Measurements from ENCODE around the gene MRPS6. TPM values are rescaled to one million over a fixed set of nuclear protein-coding genes. Genes with fewer than 3 reads are reported as not detected.

MRPS6 gene
- total RNA-seq, 1 donor: 51.4 TPM

DNA sequence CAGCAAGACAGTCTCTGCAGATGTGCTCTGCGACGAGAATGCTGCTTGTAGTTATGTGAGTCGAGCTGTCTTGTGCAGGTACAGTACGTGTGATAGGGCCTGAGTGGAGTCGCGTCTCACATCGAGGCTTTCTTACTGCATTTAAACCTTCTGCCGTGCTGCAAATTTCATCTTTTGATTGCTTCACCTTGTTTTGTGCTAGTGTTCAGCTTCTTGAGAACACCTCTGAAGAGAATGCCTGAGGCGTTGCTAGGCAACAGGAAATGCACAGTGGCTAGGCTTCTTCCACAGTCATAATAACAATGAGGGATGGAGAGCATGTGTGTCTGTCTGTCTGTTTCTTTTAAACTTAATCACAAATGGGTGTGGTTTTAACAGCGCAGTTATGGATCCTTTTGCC, 52.9 kb downstream of the MRPS6 start:
- no peak for TF ChIP-seq CTCF (IDR thresholded peaks at IDR 0.05; ENCODE audit: insufficient read depth, low read depth, low read length)
- H3K4me3 ChIP-seq (ENCODE audit: low read depth, low read length): no peak overlapping the region
- DNase-seq (ENCODE audit: low read depth): peak; percentile 61

DNA sequence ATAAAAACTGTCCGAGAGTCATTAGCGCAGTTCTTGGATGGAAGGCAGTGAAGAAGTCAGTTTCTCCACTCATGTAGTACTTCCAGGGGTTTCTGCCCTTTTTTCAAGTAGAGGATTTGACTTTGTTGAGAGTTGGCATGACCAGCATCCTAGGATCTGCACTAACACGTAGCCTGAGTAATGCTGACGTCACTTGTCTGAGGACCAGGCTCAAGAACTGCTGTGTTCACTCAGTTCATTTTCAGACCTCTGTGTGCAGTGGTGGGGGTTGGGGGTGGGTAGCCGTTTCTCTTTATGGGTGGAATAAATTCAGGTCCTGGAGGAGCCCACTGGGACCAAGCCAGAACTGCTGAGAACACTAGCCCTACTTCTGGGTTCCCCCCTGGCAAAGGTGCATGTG, 53.3 kb downstream of the MRPS6 start:
- peak; percentile 37 for DNase-seq (ENCODE audit: low read depth)
- no peak for TF ChIP-seq CTCF (IDR thresholded peaks at IDR 0.05; ENCODE audit: insufficient read depth, low read depth, low read length)
- H3K4me3 ChIP-seq (ENCODE audit: low read depth, low read length): no peak overlapping the region

- H3K4me3 ChIP-seq (ENCODE audit: low read depth, low read length): no peak overlapping the region
- no peak for DNase-seq (ENCODE audit: low read depth)
- no peak for TF ChIP-seq CTCF (IDR thresholded peaks at IDR 0.05; ENCODE audit: insufficient read depth, low read depth, low read length)
Observed at GRCh38 chr21:34128124-34128523, 54.7 kb downstream of the MRPS6 start.

DNA sequence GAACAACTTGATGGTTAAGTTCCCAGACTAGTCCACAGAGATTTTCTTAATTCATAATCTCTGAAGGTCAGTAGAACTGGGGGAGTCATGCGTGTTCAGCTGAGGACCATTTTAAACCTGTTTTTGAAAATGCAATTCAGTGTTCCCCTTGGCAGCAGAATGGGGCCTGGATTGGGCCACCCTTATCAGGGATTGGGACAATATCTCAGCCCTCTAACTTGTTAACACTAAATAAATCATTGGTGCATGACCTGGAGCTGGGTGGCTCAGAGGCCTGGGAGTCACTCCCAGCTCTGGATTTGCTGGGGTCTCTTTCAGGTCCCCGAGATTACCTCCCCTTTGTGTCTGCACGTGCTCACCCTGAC, 55.3 kb downstream of the MRPS6 start:
- no peak overlapping the region for H3K4me3 ChIP-seq (ENCODE audit: low read depth, low read length)
- DNase-seq (ENCODE audit: low read depth): peak; percentile 25
- no peak for TF ChIP-seq CTCF (IDR thresholded peaks at IDR 0.05; ENCODE audit: insufficient read depth, low read depth, low read length)

GRCh38 chr21:34129039-34129891, 55.9 kb downstream of the MRPS6 start:
- H3K4me3 ChIP-seq (ENCODE audit: low read depth, low read length): peak overlapping the region; percentile 26
- TF ChIP-seq CTCF (IDR thresholded peaks at IDR 0.05; ENCODE audit: insufficient read depth, low read depth, low read length): peak; percentile 60
- peak; percentile 94 for DNase-seq (ENCODE audit: low read depth)

GRCh38 chr21:34129901-34130715, 56.7 kb downstream of the MRPS6 start:
- peak overlapping the region; percentile 26 for H3K4me3 ChIP-seq (ENCODE audit: low read depth, low read length)
- no peak for TF ChIP-seq CTCF (IDR thresholded peaks at IDR 0.05; ENCODE audit: insufficient read depth, low read depth, low read length)
- peak; percentile 83 for DNase-seq (ENCODE audit: low read depth)

Measured in fibroblast of villous mesenchyme (primary cell).